Measurements from ENCODE around the gene SART1. TPM values are rescaled to one million over a fixed set of nuclear protein-coding genes. Genes with fewer than 3 reads are reported as not detected.

The SART1 gene
- polyA plus RNA-seq (ENCODE audit: insufficient read length in 4 of 4) = 10 to 100 TPM; 41.9 to 57.8 (median 47.7) TPM

GRCh38 chr11:65961267-65962140, at the start of gene SART1:
Gene SART1, plus strand, starts transcription at chr11:65961734. Its CDS starts 47 bp downstream, at chr11:65961781.
- DNase-seq (ENCODE audit: low read depth in 4 of 4, low spot score in 3 of 4) = peak; percentile 96 to 98 (median 96)

- DNase-seq (ENCODE audit: low read depth in 4 of 4, low spot score in 3 of 4) = no peak
These were observed 48.7 kb upstream of the SART1 start for GRCh38 chr11:65912845-65913244.

GRCh38 chr11:65915101-65915820, 46.3 kb upstream of the SART1 start:
- DNase-seq (ENCODE audit: low read depth in 4 of 4, low spot score in 3 of 4) = no peak

- no peak for DNase-seq (ENCODE audit: low read depth in 4 of 4, low spot score in 3 of 4)
These were observed 45.7 kb upstream of the SART1 start for GRCh38 chr11:65915821-65916251.

- DNase-seq (ENCODE audit: low read depth in 4 of 4, low spot score in 3 of 4) = no peak
These were observed 45.1 kb upstream of the SART1 start for GRCh38 chr11:65916391-65916790.

- DNase-seq (ENCODE audit: low read depth in 4 of 4, low spot score in 3 of 4) = no peak
These were observed 44.5 kb upstream of the SART1 start for GRCh38 chr11:65917077-65917433.

GRCh38 chr11:65917434-65918210, 43.9 kb upstream of the SART1 start:
- DNase-seq (ENCODE audit: low read depth in 4 of 4, low spot score in 3 of 4) = no peak

- DNase-seq (ENCODE audit: low read depth in 4 of 4, low spot score in 3 of 4) = no peak
These were observed 43.1 kb upstream of the SART1 start, which contains the start of gene C11orf68 for GRCh38 chr11:65918211-65919140. Gene C11orf68, minus strand, starts transcription at chr11:65919062. Its CDS starts 31 bp downstream, at chr11:65919031.

- peak; percentile 88 to 96 (median 94) for DNase-seq (ENCODE audit: low read depth in 4 of 4, low spot score in 3 of 4)
These were observed 42.4 kb upstream of the SART1 start, which contains the start of gene DRAP1 for GRCh38 chr11:65919141-65919572. Gene DRAP1, plus strand, starts transcription at chr11:65919426. Its CDS starts 76 bp downstream, at chr11:65919502.

GRCh38 chr11:65919573-65920371, 41.8 kb upstream of the SART1 start:
- no peak for DNase-seq (ENCODE audit: low read depth in 4 of 4, low spot score in 3 of 4)

- no peak for DNase-seq (ENCODE audit: low read depth in 4 of 4, low spot score in 3 of 4)
These were observed 41.1 kb upstream of the SART1 start for GRCh38 chr11:65920372-65920802.

GRCh38 chr11:65921033-65921555, 40.4 kb upstream of the SART1 start:
- DNase-seq (ENCODE audit: low read depth in 4 of 4, low spot score in 3 of 4) = no peak

GRCh38 chr11:65921876-65922275, 39.7 kb upstream of the SART1 start:
- DNase-seq (ENCODE audit: low read depth in 4 of 4, low spot score in 3 of 4) = no peak

GRCh38 chr11:65922565-65922964, 39.0 kb upstream of the SART1 start:
- no peak for DNase-seq (ENCODE audit: low read depth in 4 of 4, low spot score in 3 of 4)

- no peak for DNase-seq (ENCODE audit: low read depth in 4 of 4, low spot score in 3 of 4)
These were observed 36.1 kb upstream of the SART1 start for GRCh38 chr11:65925397-65925796.

GRCh38 chr11:65927904-65928397, 33.6 kb upstream of the SART1 start:
- DNase-seq (ENCODE audit: low read depth in 4 of 4, low spot score in 3 of 4) = no peak

GRCh38 chr11:65928667-65929066, 32.9 kb upstream of the SART1 start:
- no peak for DNase-seq (ENCODE audit: low read depth in 4 of 4, low spot score in 3 of 4)

Data from left renal pelvis (tissue), 4 donors.